CD4-positive, alpha-beta T cell treated with Interleukin-15 for 1 hour (primary cell): ENCODE results near the gene SHISA3.
"Not testable (repeated sequence)": the region's sequence is repeated elsewhere in the genome, so short reads cannot be mapped to it uniquely, and the experiment has no call there.

Experiments used
- DNase-seq: peaks from one replicate; pipeline ENCODE4 v3.0.0-alpha.2; 2020

SHISA3 gene

GRCh38 chr4:42396752-42397634 is at the start of gene SHISA3:
TSS of gene SHISA3 (plus strand) at chr4:42397488. CDS start at chr4:42398057, 569 bp downstream.
- no peak for DNase-seq

- no peak for DNase-seq
These were observed 49.0 kb upstream of the SHISA3 start for GRCh38 chr4:42348247-42348646.

- no peak for DNase-seq
These were observed 48.6 kb upstream of the SHISA3 start for GRCh38 chr4:42348692-42349091.

GRCh38 chr4:42350611-42351182 is 46.6 kb upstream of the SHISA3 start:
- DNase-seq = no peak

- DNase-seq = no peak
These were observed 45.2 kb upstream of the SHISA3 start for GRCh38 chr4:42352049-42352448.

- DNase-seq = no peak
These were observed 40.0 kb upstream of the SHISA3 start for GRCh38 chr4:42357325-42357724.

- no peak for DNase-seq
These were observed 37.6 kb upstream of the SHISA3 start for GRCh38 chr4:42359711-42360110.

- no peak for DNase-seq
These were observed 37.0 kb upstream of the SHISA3 start for GRCh38 chr4:42360256-42360669.

- no peak for DNase-seq
These were observed 35.8 kb upstream of the SHISA3 start for GRCh38 chr4:42361456-42361855.

- no peak for DNase-seq
These were observed 34.7 kb upstream of the SHISA3 start for GRCh38 chr4:42362591-42362990.

GRCh38 chr4:42363614-42364013 is 33.7 kb upstream of the SHISA3 start:
- no peak for DNase-seq

GRCh38 chr4:42364266-42365053 is 32.8 kb upstream of the SHISA3 start:
- no peak for DNase-seq

- no peak for DNase-seq
These were observed 30.3 kb upstream of the SHISA3 start for GRCh38 chr4:42366959-42367358.

GRCh38 chr4:42369489-42369888 is 27.8 kb upstream of the SHISA3 start:
- no peak for DNase-seq

- no peak for DNase-seq
These were observed 25.7 kb upstream of the SHISA3 start for GRCh38 chr4:42371305-42372252.

- not testable (repeated sequence) for DNase-seq
These were observed 25.0 kb upstream of the SHISA3 start for GRCh38 chr4:42372303-42372702.

- no peak for DNase-seq
These were observed 19.8 kb upstream of the SHISA3 start for GRCh38 chr4:42377497-42377896.

GRCh38 chr4:42381666-42382065 is 15.6 kb upstream of the SHISA3 start:
- no peak for DNase-seq

- DNase-seq = no peak
These were observed 11.8 kb upstream of the SHISA3 start for GRCh38 chr4:42385516-42385915.

GRCh38 chr4:42390622-42391354 is 6.5 kb upstream of the SHISA3 start:
- DNase-seq = no peak

GRCh38 chr4:42391355-42391664 is 6.0 kb upstream of the SHISA3 start:
- no peak for DNase-seq

- no peak for DNase-seq
These were observed 5.3 kb upstream of the SHISA3 start for GRCh38 chr4:42391981-42392380.
